22Rv1 (cell line): ENCODE data around the gene JAKMIP1.
A peak's percentile ranks its signal among the peaks of the same experiment; 100 is the strongest.

ENCODE experiments used
- H3K27ac ChIP-seq: fragments of 450-650 bp; 2 replicates; pipeline ENCODE4 v1.5.1; 2017
- CTCF ChIP-seq: fragments of 450-650 bp; IDR thresholded peaks from 2 replicates; pipeline ENCODE4 v1.5.1; 2017; ENCODE audit warnings: mild to moderate bottlenecking
- ZFX ChIP-seq: fragments of 450-650 bp; IDR thresholded peaks from 2 replicates; pipeline ENCODE4 v1.6.1; 2017; ENCODE audit warnings: antibody characterized with exemption, borderline replicate concordance

The JAKMIP1 gene

GRCh38 chr4:6076391-6076790 lies 124.0 kb downstream of the JAKMIP1 start:
- no peak for TF ChIP-seq ZFX
- peak; percentile 33 for TF ChIP-seq CTCF
- no peak overlapping the region for H3K27ac ChIP-seq

DNA sequence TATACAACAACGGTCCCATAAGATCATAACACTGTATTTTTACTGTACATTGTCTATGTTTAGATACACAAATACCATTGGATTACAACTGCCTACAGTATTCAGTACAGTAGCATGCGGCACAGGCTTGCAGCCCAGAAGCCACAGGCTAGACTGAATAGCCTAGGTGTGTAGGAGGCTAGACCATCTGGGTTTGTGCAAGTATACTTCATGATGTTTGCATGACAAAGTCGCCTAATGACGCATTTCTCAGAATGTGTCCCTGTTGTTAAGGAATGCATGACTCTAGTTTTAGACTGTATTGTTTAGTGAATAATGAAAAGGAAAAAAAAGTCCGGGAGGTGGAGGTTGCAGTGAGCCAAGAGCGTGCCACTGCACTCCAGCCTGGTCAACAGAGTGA lies 125.6 kb downstream of the JAKMIP1 start:
- no peak for TF ChIP-seq ZFX
- no peak for TF ChIP-seq CTCF
- H3K27ac ChIP-seq = no peak overlapping the region

DNA sequence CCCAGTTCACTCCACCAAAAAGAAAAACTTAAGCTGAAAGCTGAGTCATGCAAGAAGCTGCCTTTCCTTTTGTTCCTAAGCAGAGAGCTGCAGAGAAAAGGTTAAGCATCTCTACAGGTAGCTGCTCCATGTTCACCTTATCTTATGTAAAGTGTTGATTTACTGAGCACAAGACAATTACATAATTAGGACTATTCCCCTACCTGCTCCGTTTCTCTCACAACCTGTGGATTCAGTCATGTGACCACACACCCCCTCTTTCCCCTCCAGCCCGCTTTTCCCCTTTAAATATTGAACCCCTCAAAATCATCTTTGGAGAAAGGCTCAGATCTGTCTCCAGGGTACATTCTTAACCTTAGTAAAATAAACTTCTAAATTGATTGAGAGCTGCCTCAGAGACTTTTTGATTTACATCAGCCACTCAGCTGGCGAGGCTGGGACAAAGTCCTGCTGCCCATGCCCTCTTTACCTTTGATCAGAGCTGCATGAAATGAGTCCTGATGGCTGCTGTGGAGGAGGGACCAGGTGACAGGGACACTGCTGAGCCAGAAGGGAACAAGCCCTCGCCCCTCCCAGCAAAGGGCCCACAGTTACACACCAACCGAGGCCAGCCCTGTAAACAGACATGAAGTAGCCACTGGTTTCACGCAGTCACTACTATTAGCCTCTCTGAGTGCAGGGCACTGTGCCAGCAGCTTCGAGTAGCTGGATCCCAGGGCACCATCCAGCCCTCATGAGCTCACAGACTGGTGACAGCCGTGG lies 128.2 kb downstream of the JAKMIP1 start:
- TF ChIP-seq ZFX = no peak
- TF ChIP-seq CTCF = no peak
- H3K27ac ChIP-seq = no peak overlapping the region

GRCh38 chr4:6071191-6071958 lies 129.0 kb downstream of the JAKMIP1 start:
- no peak for TF ChIP-seq ZFX
- no peak for TF ChIP-seq CTCF
- no peak overlapping the region for H3K27ac ChIP-seq

DNA sequence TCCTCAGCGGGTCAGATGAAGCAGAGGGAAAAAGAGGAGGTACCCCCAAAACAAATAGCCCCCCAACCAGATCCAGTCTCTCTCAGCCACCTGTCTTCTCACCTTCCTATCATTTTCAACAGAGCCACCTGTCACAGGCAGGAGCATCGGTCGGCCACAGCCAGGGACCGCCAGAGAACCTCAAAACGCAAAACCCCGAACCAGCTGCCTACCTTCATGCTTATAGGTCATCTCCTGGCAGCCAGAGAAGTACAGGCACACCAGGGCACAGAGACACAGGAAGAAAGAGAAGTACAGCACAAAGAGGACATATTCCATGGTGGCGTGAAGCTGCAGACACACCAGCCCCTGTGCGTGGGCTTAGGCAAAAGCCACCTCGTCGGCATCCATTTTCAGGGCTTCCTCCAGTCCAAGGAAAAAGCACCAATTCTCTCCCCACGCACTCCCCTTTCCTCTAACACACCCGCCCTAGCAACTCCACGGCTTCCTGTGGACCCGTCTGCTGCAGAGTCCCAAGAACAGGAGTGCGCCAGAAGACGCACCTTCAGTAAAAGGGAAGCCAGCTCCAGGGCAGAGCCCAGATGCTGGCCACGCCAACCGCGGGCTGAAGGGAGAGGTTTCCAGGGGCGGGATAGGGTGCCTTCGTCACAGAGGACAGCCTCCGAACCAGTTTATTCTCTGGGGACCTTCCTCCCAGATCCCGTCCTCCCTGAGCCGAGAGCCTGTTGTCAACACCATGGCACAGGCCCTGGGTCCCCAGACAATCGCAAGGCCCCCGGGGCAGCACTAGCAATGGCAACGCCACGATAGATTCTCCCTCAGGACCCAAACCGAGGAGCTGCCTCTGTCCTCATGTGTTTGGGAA lies 130.3 kb downstream of the JAKMIP1 start:
- no peak for TF ChIP-seq CTCF
- TF ChIP-seq ZFX = no peak
- H3K27ac ChIP-seq = no peak overlapping the region

GRCh38 chr4:6068986-6069385 lies 131.4 kb downstream of the JAKMIP1 start:
- H3K27ac ChIP-seq = no peak overlapping the region
- TF ChIP-seq ZFX (no peak), CTCF (no peak)
